HepG2 (cell line): ENCODE results near the gene TNFAIP1. TPM values are rescaled to one million over a fixed set of nuclear protein-coding genes. Genes with fewer than 3 reads are reported as not detected.
A peak's percentile ranks its signal among the peaks of the same experiment; 100 is the strongest.

Experiments used
- DPF2 ChIP-seq: sonication (generic); formaldehyde crosslinking; IDR thresholded peaks from 2 replicates; pipeline ENCODE4 v1.4.0; 2020; ENCODE audit warnings: mild to moderate bottlenecking, low read depth, missing genetic modification reagents, borderline replicate concordance
- EP300 ChIP-seq, 3 experiments: sonication (generic) in 1 of 3; formaldehyde crosslinking in 1 of 3; IDR thresholded peaks; 2 replicates each; pipeline versions ENCODE4 v1.5.1 to v1.6.1; 2011 to 2020; ENCODE audit warnings: low read depth in 2 of 3, low read length in 2 of 3, borderline replicate concordance in 1 of 3, improper control_type of control experiment in 1 of 3, mild to moderate bottlenecking in 1 of 3, missing genetic modification reagents in 1 of 3, moderate library complexity in 1 of 3
- GATAD1 ChIP-seq: IDR thresholded peaks from 2 replicates; pipeline ENCODE4 v1.6.1; 2016; ENCODE audit warnings: missing genetic modification reagents, missing compliant biosample characterization
- KDM5B ChIP-seq: sonication (generic); formaldehyde crosslinking; IDR thresholded peaks from 2 replicates; pipeline ENCODE4 v1.4.0; 2020; ENCODE audit warnings: missing genetic modification reagents, mild to moderate bottlenecking, borderline replicate concordance
- KDM6A ChIP-seq: IDR thresholded peaks from 2 replicates; pipeline ENCODE4 v1.6.1; 2016; ENCODE audit warnings: low read depth
- NRL ChIP-seq: sonication (generic); formaldehyde crosslinking; IDR thresholded peaks from 2 replicates; pipeline ENCODE4 v1.5.0; 2020; ENCODE audit warnings: missing genetic modification reagents, mild to moderate bottlenecking, moderate library complexity, borderline replicate concordance
- RBFOX2 ChIP-seq: fragments of 200-400 bp; formaldehyde crosslinking; IDR thresholded peaks from 2 replicates; pipeline ENCODE4 v1.6.1; 2017; ENCODE audit warnings: low read depth, mild to moderate bottlenecking, low read length
- SUZ12 ChIP-seq: fragments of 150-350 bp; IDR thresholded peaks from 2 replicates; pipeline ENCODE4 v1.6.1; 2014; ENCODE audit warnings: low read depth, low read length
- ZNF563 ChIP-seq: sonication (generic); formaldehyde crosslinking; IDR thresholded peaks from 2 replicates; pipeline ENCODE4 v1.8.0; 2022; ENCODE audit warnings: mild to moderate bottlenecking, moderate library complexity, missing genetic modification reagents
- ZNF570 ChIP-seq: sonication (generic); formaldehyde crosslinking; IDR thresholded peaks from 2 replicates; pipeline ENCODE4 v1.4.0; 2020; ENCODE audit warnings: mild to moderate bottlenecking, missing genetic modification reagents, borderline replicate concordance
- polyA plus RNA-seq, 8 experiments: library from polyadenylated mRNA; depleted of rRNA in 3 of 8; stranded (reverse) in 7 of 8; unstranded in 1 of 8; fragments of >200 nt; fragmentation: Illumina TruSeq in 4 of 8; extraction: Trizol in 4 of 8; gene quantifications; 2 replicates each; pipeline versions ENCODE4 v1.2.1 to v1.2.3, GENCODE V29; 2011 to 2016; ENCODE audit warnings: low read depth in 4 of 8, missing spikeins in 1 of 8, mixed read lengths in 1 of 8; ENCODE audit not compliant: insufficient read depth in 1 of 8
- total RNA-seq, 5 experiments: library from RNA; depleted of rRNA; stranded (reverse); fragments of >200 nt; fragmentation: Illumina TruSeq; extraction: Trizol; gene quantifications; 2 replicates each; pipeline ENCODE4 v1.2.3, GENCODE V29; 2016; ENCODE audit warnings: low read depth in 1 of 5
- TF ChIP-seq, protein P1 (sequence below): sonication (generic); formaldehyde crosslinking; IDR thresholded peaks from 2 replicates; pipeline ENCODE4 v1.4.0; 2020; ENCODE audit warnings: missing genetic modification reagents, borderline replicate concordance
- TF ChIP-seq, protein P2 (sequence below): sonication (generic); formaldehyde crosslinking; IDR thresholded peaks from 2 replicates; pipeline ENCODE4 v1.4.0; 2020; ENCODE audit warnings: missing genetic modification reagents
- TF ChIP-seq, protein P3 (sequence below): sonication (generic); formaldehyde crosslinking; IDR thresholded peaks from 2 replicates; pipeline ENCODE4 v1.5.0; 2020; ENCODE audit warnings: missing genetic modification reagents
- TF ChIP-seq, protein P4 (sequence below): sonication (generic); formaldehyde crosslinking; IDR thresholded peaks from 2 replicates; pipeline ENCODE4 v1.8.1; 2023; ENCODE audit warnings: missing genetic modification reagents, mild to moderate bottlenecking, borderline replicate concordance
- TF ChIP-seq, protein P5 (sequence below): IDR thresholded peaks from 2 replicates; pipeline ENCODE4 v1.6.1; 2016; ENCODE audit warnings: low read depth
- TF ChIP-seq, protein P6 (sequence below): sonication (generic); formaldehyde crosslinking; IDR thresholded peaks from 2 replicates; pipeline ENCODE4 v1.5.0; 2020; ENCODE audit warnings: mild to moderate bottlenecking, missing genetic modification reagents

TNFAIP1 gene
- total and polyA plus RNA-seq, 2 of the 13 experiments (the other 11 are each of a cell fraction or from before 2014, with no cell fraction given), result 17.5 to 40.6 TPM

DNA sequence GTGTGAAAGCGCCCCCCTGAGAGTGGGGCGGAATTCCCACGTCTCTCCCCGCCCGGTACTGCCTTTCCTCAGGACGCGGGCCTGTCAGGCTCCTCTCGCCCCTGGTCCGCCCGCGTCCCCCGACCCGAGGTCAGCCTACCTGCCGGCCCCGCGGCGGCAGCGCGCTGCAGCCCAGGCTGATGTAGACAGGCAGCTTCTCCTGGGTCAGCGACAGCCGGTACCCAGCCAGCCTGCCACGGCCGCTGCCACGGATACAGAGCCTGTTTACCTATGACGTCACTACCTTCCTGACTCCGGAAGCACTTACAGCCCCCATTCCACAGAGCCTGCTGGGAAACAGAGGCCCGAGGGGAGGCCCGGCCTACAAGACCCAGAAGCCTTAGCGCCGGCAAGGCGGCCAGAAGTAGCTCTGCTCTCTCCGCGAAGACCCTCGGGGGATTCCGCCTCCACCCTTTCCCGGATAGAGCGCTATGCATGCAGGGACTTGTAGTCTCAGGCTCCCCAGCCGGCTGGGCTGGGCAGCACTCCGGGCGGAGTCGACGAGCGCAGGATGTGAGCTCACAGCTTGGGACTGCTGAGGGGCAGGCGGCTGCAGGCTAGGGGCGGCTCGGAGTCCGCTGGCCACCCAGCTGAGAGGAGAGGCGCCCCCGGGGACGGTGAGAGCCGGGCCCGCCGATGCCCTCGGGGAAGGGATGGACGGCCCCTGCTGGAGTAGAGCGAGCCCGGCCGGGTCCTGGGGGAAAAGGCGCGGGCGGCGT lies at the start of gene TNFAIP1, which contains the start of gene IFT20 (continued):
- TF ChIP-seq, protein P1, sequence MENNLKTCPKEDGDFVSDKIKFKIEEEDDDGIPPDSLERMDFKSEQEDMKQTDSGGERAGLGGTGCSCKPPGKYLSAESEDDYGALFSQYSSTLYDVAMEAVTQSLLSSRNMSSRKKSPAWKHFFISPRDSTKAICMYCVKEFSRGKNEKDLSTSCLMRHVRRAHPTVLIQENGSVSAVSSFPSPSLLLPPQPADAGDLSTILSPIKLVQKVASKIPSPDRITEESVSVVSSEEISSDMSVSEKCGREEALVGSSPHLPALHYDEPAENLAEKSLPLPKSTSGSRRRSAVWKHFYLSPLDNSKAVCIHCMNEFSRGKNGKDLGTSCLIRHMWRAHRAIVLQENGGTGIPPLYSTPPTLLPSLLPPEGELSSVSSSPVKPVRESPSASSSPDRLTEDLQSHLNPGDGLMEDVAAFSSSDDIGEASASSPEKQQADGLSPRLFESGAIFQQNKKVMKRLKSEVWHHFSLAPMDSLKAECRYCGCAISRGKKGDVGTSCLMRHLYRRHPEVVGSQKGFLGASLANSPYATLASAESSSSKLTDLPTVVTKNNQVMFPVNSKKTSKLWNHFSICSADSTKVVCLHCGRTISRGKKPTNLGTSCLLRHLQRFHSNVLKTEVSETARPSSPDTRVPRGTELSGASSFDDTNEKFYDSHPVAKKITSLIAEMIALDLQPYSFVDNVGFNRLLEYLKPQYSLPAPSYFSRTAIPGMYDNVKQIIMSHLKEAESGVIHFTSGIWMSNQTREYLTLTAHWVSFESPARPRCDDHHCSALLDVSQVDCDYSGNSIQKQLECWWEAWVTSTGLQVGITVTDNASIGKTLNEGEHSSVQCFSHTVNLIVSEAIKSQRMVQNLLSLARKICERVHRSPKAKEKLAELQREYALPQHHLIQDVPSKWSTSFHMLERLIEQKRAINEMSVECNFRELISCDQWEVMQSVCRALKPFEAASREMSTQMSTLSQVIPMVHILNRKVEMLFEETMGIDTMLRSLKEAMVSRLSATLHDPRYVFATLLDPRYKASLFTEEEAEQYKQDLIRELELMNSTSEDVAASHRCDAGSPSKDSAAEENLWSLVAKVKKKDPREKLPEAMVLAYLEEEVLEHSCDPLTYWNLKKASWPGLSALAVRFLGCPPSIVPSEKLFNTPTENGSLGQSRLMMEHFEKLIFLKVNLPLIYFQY (CRISPR knock-in tag), result no peak
- 0 out of 2 replicates have a peak, but pooled peaks have one; percentile 14 for TF ChIP-seq NRL
- no peak for TF ChIP-seq KDM6A (CRISPR knock-in tag)
- TF ChIP-seq SUZ12, result peak; percentile 90
- TF ChIP-seq, protein P2, sequence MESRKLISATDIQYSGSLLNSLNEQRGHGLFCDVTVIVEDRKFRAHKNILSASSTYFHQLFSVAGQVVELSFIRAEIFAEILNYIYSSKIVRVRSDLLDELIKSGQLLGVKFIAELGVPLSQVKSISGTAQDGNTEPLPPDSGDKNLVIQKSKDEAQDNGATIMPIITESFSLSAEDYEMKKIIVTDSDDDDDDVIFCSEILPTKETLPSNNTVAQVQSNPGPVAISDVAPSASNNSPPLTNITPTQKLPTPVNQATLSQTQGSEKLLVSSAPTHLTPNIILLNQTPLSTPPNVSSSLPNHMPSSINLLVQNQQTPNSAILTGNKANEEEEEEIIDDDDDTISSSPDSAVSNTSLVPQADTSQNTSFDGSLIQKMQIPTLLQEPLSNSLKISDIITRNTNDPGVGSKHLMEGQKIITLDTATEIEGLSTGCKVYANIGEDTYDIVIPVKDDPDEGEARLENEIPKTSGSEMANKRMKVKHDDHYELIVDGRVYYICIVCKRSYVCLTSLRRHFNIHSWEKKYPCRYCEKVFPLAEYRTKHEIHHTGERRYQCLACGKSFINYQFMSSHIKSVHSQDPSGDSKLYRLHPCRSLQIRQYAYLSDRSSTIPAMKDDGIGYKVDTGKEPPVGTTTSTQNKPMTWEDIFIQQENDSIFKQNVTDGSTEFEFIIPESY, result peak; percentile 43; the same call in 1 of the 2 replicates
- TF ChIP-seq EP300 (IDR thresholded peaks at IDR 0.05; ENCODE audit: low read depth in 2 of 2, low read length in 2 of 2), result 0 out of 4 replicates have a peak, but pooled peaks of 1 of the 2 experiments have one; percentile 34
- TF ChIP-seq EP300 (CRISPR knock-in tag; IDR thresholded peaks at IDR 0.05; ENCODE audit: borderline replicate concordance), result no peak
- no peak for TF ChIP-seq ZNF570 (CRISPR knock-in tag)
- TF ChIP-seq GATAD1 (CRISPR knock-in tag), result peak; percentile 95
- TF ChIP-seq RBFOX2, result peak; percentile 89
- TF ChIP-seq DPF2 (CRISPR knock-in tag), result peak; percentile 49; the same call in 1 of the 2 replicates
- TF ChIP-seq, protein P3, sequence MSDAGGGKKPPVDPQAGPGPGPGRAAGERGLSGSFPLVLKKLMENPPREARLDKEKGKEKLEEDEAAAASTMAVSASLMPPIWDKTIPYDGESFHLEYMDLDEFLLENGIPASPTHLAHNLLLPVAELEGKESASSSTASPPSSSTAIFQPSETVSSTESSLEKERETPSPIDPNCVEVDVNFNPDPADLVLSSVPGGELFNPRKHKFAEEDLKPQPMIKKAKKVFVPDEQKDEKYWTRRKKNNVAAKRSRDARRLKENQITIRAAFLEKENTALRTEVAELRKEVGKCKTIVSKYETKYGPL (CRISPR knock-in tag), result no peak
- no peak for TF ChIP-seq ZNF563 (CRISPR knock-in tag)
- TF ChIP-seq, protein P4, sequence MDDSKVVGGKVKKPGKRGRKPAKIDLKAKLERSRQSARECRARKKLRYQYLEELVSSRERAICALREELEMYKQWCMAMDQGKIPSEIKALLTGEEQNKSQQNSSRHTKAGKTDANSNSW (CRISPR knock-in tag), result no peak
- peak; percentile 69; the same call in 1 of the 2 replicates for TF ChIP-seq KDM5B (CRISPR knock-in tag)
- TF ChIP-seq, protein P5, sequence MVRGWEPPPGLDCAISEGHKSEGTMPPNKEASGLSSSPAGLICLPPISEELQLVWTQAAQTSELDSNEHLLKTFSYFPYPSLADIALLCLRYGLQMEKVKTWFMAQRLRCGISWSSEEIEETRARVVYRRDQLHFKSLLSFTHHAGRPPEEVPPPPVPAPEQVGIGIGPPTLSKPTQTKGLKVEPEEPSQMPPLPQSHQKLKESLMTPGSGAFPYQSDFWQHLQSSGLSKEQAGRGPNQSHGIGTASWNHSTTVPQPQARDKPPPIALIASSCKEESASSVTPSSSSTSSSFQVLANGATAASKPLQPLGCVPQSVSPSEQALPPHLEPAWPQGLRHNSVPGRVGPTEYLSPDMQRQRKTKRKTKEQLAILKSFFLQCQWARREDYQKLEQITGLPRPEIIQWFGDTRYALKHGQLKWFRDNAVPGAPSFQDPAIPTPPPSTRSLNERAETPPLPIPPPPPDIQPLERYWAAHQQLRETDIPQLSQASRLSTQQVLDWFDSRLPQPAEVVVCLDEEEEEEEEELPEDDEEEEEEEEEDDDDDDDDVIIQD (CRISPR knock-in tag), result no peak
- TF ChIP-seq, protein P6, sequence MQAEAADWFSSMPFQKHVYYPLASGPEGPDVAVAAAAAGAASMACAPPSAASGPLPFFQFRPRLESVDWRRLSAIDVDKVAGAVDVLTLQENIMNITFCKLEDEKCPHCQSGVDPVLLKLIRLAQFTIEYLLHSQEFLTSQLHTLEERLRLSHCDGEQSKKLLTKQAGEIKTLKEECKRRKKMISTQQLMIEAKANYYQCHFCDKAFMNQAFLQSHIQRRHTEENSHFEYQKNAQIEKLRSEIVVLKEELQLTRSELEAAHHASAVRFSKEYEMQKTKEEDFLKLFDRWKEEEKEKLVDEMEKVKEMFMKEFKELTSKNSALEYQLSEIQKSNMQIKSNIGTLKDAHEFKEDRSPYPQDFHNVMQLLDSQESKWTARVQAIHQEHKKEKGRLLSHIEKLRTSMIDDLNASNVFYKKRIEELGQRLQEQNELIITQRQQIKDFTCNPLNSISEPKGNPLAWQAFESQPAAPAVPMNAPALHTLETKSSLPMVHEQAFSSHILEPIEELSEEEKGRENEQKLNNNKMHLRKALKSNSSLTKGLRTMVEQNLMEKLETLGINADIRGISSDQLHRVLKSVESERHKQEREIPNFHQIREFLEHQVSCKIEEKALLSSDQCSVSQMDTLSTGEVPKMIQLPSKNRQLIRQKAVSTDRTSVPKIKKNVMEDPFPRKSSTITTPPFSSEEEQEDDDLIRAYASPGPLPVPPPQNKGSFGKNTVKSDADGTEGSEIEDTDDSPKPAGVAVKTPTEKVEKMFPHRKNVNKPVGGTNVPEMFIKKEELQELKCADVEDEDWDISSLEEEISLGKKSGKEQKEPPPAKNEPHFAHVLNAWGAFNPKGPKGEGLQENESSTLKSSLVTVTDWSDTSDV, result peak; percentile 46; the same call in 1 of the 2 replicates
